CD4-positive, alpha-beta T cell treated with Interleukin-4 for 1 hour (primary cell): ENCODE data around the gene MFSD2A.
"Not testable (repeated sequence)": the region's sequence is repeated elsewhere in the genome, so short reads cannot be mapped to it uniquely, and the experiment has no call there.

Source experiments
- DNase-seq, 2 donors: peaks; one replicate each; pipeline ENCODE4 v3.0.0-alpha.2; 2020 to 2022

MFSD2A gene

GRCh38 chr1:40007481-40008034, 52.6 kb downstream of the MFSD2A start:
- not testable (repeated sequence) for DNase-seq

- no peak for DNase-seq
Measured at GRCh38 chr1:40011198-40011597, 56.3 kb downstream of the MFSD2A start.

- DNase-seq: peak; percentile 12 to 64
Measured at GRCh38 chr1:40014253-40014706, 59.3 kb downstream of the MFSD2A start.

- DNase-seq: no peak
Measured at GRCh38 chr1:40014812-40015594, 60.1 kb downstream of the MFSD2A start.

GRCh38 chr1:40017951-40018575, 63.1 kb downstream of the MFSD2A start:
- DNase-seq: no peak
